Measurements from ENCODE around the gene STAT6.
A peak's percentile ranks its signal among the peaks of the same experiment; 100 is the strongest.

STAT6 gene

DNA sequence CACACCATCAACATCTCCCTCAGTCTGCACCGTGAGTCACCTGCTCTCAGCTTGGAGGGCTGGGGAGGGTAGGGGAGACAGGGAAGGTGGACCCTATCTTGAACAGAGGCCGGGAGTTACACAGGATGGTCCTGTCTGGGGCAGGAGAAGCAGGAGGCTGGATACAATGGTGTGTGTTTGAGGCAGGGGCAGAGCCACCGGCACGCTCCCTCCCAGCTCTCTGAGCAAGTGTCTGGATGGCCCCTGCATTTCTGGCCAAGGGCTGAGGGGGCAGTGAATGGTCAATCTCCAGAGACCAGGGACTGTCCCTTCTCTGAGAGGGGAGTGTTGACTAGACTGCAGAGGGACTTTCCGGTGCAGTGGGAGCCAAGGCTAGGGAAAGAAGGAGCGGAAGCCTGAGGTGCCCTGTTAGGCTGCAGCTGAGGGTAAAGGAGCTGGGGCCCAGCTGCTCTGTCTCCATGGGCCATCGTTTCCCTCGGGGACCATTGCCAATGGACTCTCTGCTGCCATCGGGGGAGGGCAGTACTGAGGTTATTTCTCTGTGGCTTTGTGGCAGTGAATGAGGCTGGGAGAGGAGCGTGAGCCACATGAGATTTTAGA, 34.4 kb upstream of the STAT6 start:
- ATAC-seq: no peak

- no peak for ATAC-seq
Measured at GRCh38 chr12:57143454-57143853, 32.3 kb upstream of the STAT6 start.

DNA sequence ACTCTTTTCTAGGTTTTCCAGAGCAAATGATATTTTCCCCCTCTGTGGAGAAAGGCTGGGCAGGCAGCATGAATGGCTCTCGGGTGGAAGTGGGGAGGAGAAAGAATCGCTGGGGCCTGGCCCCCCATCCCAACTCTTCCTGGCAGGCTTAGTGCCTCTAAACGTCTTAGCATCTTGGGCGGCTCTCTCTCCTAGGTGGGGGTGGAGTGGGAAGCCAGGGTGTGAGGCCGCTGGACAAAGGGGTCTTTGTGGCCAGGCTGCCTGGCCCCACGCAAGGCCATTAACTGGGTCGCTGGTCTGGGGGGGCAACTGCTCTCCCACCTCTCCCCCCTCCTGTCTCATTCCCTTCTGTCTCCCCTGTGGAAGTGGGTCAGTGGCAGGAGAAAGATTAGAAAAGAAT, 31.6 kb upstream of the STAT6 start:
- ATAC-seq: no peak

GRCh38 chr12:57142121-57142520, 31.0 kb upstream of the STAT6 start:
- no peak for ATAC-seq

GRCh38 chr12:57141249-57141648, 30.1 kb upstream of the STAT6 start:
- no peak for ATAC-seq

DNA sequence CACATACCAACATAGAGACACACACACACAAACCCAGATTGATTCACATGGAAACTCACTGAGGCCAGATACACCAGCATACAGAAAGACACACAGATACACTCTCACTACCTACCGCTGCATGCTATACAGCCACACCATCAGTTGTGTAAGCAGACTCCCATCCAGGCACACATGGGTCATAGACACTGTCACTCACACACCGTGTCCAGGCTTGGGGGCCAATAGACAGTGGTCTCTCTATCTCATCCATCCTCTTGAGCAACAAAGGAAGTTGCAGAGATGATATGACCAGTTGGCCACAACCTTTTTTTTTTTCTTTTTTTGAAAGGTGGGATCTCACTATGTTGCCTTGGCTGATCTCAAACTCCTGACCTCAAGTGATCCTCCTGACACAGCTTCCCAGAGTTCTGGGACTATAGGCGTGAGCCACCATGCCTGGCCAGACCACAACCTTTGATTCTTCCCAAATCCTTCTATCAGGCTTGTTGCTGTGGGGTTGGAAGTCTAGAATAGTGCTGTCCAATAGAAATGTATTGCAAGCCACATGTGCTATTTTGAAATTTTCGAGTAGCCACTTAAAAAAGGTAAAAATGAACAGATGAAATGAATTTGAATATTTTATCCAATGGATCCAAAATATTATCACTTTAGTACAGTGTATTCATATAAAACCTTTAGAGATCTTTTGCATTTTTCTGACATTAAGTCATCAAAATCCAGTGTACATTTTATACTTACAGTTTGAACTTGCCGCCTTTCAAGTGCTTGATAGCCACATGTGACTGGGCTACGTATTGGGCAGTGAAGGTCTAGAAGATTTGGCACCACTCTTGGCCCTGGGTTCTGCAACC, 28.9 kb upstream of the STAT6 start:
- no peak for ATAC-seq

DNA sequence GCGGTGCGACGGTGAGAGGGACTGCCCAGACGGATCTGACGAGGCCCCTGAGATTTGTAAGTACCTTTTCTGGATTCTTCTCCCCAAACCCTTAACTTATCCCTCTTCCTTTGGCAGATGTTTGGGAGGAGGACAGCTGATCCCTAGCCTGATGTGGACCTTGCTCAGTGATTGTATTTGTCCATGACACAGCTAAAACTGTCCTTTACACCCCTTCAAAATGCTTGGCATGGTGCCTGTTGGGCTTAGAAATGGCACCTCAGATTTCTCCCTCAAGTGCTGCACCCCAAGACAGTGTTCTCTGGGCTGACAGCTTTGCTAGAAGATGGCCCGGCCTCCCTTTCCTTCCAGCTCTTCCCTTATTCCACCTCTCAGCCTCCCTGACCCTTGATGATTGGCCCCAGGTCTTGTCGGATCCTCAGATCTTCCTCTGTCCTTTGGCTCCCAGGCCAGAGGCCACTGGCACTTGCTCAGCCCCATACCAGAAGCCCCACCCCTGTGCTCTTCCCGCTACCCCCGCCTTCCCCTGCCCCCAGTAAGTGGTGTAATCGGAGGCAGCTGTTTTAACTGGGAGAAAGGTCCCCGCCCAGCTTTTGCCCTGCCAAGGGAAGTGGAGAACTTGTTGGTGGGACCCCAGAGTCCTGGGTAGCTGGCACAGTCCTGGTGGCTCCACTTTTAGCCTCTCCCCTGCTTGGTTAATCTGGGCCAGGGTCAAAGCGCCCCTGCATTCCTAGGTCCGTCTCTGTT, 27.5 kb upstream of the STAT6 start:
- ATAC-seq: no peak

DNA sequence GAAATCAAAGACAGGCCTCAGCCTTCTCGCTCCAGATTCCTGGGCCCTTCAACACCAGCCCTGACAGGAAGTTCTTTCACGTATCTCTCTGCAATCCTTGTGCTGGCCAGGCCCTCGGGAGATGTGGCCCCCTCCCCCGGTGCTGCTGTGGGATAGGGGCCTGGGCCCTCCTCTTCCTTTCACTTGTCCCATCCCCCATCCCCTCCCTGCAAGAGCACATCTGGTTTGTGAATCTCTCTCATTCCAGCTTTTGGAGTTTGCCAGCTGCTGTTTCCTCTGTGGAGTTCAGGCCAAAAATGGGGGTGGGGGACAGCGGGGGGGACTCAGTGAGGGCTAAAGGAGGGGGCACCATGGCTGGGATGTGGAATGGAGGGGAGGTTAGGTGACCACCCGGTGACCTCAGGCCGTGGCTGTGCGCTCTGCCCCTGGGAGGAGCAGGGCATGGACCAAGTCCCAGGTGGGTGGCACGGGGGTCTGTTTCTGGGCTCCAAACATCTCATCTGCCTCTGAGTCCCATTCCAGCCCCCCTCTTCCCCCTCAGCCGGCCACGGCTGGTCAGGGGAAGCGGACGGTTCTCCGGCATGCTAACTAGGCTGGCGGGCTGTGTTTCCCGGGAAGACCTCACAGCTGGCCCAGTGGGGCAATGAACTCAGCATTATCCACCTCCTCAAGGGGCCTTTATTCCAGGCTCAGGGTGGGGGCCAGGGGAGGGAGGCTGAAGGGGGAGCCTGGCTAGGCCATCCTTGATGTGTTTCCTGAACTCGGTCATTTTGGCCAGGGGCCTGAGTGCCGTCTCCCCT, 24.6 kb upstream of the STAT6 start:
- no peak for ATAC-seq

DNA sequence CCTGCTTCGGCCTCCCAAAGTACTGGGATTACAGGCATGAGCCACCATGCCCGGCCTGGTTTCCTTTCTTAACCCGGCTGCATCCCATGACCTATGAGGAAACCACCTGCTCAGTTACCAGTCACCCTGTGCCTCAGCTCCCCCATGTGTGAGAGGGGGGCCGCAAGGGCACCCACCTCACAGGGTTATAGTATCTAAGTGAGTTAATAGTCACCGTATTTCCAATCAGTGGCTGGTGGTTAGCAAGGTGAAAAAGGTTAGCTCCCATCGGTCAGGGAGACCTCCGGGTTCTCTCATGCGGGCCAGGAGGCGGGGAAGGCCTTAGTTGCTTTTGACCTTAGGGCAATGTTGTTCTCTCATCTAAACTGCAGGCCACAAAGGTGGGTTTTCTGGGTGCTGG, 23.8 kb upstream of the STAT6 start:
- ATAC-seq: no peak

- ATAC-seq: no peak
Measured at GRCh38 chr12:57133916-57134315, 22.8 kb upstream of the STAT6 start.

- ATAC-seq: no peak
Measured at GRCh38 chr12:57133013-57133569, 21.9 kb upstream of the STAT6 start.

DNA sequence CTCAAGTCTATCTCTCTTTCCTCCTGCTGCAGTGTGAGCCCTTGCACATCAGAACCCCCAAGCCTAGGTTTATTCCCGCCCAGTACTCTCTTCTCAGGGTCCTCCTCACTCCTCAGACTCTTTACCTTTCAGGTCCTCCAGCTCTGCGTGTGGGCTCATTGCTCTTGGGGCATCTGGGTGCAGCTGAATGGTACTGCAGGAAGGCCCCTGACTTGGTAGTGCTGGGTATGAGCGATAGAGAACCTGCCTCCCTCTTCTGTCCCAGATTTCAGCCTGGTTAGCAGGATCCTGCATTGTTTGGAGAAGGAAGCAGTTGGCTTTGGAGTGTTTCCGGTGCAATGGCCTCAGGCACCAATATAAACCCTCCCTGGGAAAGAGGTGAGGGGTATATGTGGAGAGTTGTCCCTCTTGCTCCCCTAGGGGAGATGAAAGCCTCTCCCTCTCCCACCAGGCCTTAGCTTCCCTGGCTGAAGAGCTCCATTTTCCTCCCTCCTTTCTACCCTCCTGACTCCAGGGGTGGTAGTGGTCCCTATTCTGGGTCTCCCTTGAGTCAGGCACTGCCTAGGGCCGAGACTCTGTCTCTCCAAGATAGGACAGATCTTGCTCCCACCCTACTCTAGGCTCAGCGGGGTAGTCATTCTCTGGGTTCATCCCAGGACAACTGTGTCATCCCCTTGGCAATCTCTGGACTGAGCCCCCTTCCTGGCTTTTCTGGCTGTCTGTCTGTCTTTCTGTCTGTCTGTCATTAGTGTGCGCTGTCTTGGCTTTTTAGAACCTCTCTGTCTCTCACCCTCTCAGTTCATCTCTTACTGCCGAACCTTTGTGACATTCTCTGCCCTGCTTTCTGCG, 21.0 kb upstream of the STAT6 start:
- no peak for ATAC-seq

- ATAC-seq: peak in 1 of 2 donors; percentile 25
Measured at GRCh38 chr12:57130941-57131340, 19.8 kb upstream of the STAT6 start.

DNA sequence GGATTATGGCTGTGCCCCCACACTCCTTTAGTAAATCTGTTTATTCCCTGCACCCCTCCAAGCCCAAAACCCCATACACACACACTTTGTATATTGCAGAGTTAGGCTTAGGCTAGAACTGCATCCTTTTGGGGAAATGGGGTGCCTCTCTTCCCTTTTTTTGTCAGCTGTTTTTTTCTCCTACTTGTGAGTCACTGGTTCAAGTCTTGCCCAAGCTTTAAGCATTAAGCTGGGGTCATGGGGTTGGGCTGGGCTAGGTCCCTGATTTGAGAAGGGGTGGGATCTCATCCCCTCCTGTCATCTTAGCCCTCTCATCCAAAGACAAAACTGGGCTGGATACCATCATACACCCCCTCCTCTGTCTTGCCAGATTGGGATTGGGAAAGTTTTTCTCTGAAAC, 18.7 kb upstream of the STAT6 start:
- no peak for ATAC-seq

DNA sequence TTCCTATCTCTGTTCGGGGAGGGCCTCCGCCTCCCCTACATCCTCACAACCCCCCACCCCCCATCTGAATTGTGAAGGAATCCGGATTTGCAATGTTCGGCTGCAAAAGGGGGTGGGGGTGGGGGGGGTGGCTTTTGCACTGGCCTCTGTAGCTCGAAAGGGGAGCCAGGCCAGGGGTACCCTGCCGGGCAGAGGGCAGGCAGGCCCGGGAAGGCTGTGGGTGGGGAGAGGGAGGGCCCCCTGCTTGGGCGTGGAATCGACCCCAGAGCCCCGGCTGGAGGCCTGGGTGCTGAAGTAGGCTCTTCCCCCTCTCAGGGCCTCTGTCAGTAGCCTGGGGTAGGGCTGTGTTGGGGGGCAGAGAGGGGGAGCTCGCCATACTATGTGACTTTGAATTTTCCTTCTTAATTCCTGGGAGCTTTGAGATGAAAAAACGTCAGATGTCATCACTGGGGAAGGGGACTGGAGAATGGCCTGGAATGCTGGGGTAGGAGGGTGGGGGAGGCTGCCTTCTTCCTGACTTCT, 18.2 kb upstream of the STAT6 start:
- no peak for ATAC-seq

DNA sequence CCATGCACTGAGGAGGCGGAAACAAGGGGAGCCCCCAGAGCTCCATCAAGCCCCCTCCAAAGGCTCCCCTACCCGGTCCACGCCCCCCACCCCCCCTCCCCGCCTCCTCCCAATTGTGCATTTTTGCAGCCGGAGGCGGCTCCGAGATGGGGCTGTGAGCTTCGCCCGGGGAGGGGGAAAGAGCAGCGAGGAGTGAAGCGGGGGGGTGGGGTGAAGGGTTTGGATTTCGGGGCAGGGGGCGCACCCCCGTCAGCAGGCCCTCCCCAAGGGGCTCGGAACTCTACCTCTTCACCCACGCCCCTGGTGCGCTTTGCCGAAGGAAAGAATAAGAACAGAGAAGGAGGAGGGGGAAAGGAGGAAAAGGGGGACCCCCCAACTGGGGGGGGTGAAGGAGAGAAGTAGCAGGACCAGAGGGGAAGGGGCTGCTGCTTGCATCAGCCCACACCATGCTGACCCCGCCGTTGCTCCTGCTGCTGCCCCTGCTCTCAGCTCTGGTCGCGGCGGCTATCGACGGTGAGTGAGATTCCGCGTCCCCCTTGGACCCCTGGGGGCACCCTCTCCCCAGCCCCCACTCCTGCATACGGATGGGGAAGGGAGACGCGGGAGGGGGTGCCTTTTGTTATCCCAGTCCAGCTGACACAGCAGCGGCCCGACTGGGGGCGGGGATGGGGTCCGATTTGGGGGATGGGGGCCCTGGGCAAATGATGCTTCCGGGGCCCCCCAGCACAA, 17.5 kb upstream of the STAT6 start:
- no peak for ATAC-seq

- peak; percentile 54 to 56 for ATAC-seq
Measured at GRCh38 chr12:57127726-57128518, 16.8 kb upstream of the STAT6 start, which contains the start of gene LRP1. LRP1 (plus strand) TSS chr12:57128483; CDS start chr12:57128965, 482 bp downstream.

DNA sequence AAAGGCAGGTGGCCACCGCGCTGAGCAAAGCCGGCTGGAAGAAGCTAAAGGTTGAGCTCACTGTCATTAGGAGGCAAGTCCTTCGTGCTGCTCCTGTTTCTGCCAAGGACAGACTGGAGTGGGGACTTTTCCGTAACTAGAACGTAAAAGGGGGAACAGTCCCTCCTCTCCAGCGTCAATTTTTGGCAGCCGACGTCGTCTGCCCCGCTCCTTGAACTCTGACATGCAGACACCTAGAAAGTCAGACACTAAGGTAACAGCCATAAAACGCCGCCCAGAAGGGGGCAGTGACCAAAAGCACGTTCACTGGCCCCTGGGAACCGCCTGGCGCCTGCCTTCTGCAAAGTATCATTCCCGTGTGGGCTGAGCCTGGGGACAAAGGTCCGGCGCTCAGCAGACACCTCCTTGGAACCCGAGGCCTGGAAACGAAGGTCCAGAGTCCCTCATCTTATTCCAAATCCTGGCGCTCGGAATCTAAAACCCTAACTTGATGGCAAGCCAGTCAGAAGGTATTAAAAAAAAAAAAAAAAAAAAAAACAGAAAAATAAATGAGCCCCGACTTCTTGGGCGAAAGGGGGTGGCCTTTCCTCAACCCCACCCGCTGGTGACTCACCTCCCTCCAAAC, 16.1 kb upstream of the STAT6 start:
- peak in 1 of 2 donors; percentile 36 for ATAC-seq

DNA sequence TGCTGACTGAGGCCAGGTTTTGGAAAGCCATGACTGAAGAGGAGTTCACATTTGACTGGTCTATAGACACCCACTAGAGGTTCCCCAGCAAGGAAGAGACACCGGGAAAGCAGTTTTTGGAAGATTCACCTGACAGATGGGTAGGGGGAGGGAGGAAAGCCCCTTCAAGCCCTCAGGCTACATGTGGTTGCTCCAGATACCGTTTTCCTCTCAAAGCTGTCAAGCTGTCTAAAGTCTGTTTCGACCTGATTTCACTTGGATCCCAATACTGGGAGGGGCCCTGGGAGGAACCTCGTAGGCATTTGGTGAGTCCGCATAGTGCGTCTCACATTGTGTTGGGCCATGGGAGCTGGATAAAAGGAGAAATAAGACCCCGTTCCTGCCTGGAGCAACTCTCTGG, 15.4 kb upstream of the STAT6 start:
- ATAC-seq: no peak
